Activated T-cell treated with anti-CD3 and anti-CD28 coated beads for 48 hours (primary cell): Measurements from ENCODE around the gene SFTPB.
"Not testable (repeated sequence)": the region's sequence is repeated elsewhere in the genome, so short reads cannot be mapped to it uniquely, and the experiment has no call there.

Experiments used
- DNase-seq: peaks from one replicate; pipeline ENCODE4 v3.0.0-alpha.2; 2020; ENCODE audit warnings: low read depth

The SFTPB gene

DNA sequence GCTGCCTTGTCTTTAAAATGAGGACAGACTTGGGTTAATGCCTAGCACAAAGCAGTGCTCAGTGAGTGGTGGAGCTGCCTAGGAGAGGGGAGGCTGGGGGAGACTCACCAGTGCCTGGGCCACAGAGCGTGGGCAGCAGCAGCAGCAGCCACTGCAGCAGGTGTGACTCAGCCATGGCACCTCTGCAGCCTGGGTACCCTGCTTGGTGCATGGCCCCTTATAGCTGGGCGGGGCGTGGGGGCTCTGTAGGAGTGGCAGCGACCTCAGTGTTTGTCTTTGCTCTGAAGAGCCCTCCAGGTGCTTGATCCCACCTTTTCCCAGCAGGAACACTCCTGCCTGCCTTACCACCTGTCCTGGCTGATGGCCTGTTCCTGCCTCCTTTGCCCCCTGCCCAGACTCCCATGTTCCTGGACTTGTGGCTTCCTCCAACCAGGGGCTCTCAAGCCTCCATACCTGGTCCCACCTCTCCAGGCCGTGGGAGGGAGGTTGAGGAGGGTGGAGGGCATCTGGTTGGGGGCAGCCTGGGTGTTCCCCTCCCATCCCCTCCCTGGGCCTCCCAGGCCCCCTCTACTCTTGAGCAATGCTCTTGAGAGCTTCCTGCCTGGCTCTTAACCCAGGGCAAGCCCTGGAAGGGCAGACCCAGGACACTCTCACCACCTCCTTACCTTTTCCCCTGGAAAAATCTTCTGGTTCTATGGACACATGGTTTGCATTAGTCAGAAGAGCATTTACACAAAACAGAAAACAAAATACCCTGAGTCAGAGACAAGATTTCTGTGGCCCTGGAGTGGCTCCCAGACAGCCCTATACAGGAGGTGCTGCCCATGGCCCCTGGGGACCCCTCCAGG is at the start of gene SFTPB:
Gene SFTPB, minus strand, starts transcription at position 191 of the 848 bp plus-strand sequence. Its CDS starts 16 bp downstream, at position 175.
- DNase-seq = no peak

DNA sequence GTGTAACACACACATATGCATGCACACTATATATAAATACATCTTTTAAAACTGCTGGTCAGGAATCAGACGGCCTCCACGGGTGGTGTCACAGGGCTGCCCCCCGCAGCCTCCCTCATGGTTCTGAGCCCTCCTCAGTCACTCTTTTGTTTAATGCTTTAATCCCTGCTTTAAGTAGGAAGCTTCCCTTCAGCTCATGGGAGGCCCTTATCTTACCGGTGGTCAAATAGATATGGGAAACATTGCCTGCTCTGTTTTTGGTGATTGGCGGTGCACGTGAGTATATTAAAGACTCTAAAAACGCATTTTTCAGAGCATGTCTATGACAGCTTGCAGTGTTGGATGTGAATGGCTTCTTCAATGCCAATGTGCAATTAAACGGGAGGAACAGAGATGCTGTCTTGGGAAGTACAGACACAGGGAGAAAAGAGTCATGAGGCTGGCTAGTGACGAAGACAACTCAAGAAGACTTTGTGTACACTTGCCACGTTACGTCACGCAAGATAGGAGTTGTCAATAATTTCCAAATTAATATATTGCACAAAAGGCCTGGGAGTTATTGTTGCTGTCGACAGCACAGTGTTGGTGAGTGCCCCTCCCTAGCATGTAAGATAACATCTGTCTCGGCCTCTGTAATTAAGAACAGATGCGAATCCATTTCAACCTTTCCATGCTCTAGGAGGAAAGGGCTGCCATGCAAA is 49.5 kb upstream of the SFTPB start:
- no peak for DNase-seq

DNA sequence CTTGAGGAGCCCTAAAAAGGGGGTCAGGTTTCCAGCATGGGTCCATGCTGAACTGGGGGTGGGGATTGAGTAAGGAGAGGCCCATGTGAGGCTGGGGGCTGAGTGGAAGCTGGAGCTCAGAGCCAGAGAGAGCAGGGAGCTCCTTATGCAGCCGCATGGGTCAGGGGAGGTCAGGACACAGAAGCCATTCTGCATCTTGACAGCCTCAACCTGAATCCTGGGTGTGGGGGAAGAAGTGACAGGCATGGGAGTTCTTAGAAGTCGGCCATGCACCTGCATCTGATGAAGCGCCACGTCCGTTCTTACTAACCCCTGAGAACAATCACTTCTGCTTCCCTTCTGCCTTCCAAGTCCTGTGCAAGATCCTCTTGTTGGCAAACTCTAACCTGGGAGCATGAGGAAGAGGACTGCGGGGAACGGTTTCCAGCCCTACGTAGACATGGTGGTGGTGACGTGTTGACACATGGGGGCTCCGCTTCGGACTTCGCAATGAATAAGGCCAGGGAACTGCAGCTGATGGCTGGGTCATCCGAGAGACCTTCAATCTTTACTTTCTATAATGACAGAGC is 48.4 kb upstream of the SFTPB start:
- DNase-seq = no peak

DNA sequence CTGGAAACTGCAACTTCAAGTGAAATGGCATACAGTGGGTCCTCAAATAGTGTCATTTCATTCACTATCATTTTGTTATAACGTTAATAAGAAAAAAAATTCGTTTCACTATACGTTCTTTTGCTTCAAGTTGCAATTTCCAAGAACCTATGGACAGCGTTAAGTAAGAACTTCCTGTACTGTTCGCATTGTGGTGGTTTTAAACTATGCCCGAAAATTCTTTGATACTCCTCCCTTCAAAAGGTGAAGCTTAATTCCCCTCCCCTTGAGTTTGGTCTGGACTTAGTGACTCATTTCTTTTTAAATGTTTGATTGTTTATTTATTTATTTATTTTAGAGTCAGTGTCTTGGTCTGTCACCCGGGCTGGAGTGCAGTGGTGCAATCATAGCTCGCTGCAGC is 46.8 kb upstream of the SFTPB start:
- DNase-seq = no peak

DNA sequence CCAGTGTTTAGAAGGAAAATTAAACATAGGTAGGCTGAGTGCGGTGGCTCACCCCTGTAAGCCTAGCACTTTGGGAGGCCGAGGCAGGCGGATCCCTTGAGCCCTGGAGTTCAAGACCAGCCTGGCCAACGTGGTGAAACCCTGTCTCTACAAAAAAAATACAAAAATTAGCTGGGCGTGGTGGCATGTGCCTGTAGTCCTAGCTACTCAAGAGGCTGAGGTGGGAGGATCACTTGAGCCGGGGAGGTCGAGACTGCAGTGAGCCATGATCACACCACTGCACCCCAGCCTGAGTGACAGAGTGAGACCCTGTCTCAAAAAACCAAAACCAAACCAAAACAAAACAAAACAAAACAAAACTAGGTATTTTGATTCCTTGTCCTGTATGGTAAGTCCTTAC is 46.4 kb upstream of the SFTPB start:
- DNase-seq = not testable (repeated sequence)

DNA sequence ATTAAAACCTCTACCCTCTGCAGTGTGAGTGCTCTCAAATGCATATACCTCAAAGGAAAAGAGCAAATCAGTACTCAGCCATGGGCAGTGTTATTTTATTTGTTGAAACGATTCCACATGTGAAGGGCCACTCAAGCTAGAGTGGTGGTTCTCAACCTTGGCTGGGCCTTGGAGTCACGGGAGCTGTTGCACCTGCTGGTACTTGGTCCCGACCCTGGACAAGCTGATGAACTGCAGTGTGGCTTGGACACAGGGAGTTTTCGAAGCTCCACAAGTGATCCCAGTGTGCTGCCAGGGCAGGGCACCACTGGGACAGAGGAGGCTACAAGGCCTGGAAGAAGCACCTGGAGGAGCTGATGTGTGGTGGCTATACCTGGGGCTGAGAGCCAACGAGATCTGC is 45.8 kb upstream of the SFTPB start:
- no peak for DNase-seq

DNA sequence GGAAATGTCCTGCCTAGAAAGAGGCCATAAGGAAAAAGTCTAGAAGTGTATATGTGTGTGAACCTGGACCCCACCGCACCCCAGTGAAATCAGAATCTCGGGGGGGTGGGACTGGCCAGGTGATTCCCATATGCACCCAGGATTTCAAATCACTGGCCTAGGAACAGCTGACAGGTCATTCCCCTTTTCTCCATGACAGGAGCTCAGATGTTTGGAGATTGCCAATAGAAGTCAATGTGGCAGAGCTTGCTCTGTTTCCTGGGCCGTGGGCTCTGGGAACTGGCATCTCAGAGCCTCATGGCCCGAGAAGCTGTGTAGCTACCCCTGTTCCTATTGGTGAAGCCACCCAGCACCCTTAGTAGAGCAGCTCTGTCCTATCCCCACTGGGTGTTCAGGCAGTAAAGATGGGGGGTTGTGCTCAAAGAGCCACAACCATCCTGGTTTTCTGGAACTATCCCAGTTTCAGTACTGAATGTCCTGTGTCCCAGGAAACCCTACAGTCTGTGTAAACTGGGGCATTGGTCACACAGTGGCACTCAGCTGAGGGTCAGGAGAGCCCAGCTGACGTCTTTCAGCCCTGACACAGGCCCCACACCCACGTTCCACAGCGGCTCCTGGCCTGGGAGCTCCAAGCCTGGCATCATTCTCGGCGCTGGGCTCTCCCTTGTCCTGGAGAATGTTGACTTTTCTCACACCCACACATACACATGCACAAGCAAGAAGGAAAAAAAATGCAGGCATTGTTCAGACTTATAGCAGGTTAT is 45.0 kb upstream of the SFTPB start:
- DNase-seq = no peak

DNA sequence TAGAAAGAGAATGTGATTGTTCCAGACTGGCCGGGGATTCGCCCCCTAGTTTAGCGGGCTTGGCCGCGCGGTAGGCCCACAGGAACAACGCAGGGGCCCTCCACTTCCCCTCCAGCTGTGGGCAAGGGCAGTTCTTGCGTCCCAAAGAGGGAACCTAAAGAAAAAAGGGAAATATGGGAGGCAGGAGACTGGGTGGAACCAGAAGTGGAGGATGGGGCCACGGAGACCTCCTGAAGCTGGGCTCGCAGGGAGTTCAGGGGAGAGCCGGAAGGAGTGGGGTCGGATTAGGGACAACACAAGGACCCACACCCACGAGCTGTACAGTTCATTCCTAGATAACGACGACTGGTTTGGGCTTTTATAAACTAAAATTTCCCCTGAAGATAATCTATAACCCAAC is 44.3 kb upstream of the SFTPB start:
- no peak for DNase-seq

DNA sequence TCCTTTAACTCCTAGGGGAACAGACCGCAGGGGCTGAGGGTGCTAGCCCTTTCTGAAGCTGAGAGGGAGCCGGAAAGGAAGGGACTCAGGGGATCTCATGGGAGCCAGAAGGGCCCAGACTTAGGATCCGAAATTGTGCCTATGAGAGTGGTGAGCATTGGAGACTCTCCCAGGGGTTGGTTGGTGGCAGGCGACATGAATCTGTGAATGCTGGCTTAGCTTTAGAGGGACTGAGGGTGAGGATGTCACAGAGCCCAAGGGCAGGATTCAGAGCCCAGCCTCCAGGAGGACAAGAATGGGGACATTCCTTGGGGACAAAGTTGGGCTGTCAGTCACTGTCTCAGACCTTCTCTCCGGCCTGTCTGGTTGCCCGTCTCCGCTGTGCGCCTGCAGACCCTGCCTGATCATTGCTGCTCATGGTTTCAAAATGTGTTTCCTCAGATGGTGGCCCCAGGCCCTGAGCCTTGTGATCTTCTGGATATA is 43.6 kb upstream of the SFTPB start:
- DNase-seq = no peak

DNA sequence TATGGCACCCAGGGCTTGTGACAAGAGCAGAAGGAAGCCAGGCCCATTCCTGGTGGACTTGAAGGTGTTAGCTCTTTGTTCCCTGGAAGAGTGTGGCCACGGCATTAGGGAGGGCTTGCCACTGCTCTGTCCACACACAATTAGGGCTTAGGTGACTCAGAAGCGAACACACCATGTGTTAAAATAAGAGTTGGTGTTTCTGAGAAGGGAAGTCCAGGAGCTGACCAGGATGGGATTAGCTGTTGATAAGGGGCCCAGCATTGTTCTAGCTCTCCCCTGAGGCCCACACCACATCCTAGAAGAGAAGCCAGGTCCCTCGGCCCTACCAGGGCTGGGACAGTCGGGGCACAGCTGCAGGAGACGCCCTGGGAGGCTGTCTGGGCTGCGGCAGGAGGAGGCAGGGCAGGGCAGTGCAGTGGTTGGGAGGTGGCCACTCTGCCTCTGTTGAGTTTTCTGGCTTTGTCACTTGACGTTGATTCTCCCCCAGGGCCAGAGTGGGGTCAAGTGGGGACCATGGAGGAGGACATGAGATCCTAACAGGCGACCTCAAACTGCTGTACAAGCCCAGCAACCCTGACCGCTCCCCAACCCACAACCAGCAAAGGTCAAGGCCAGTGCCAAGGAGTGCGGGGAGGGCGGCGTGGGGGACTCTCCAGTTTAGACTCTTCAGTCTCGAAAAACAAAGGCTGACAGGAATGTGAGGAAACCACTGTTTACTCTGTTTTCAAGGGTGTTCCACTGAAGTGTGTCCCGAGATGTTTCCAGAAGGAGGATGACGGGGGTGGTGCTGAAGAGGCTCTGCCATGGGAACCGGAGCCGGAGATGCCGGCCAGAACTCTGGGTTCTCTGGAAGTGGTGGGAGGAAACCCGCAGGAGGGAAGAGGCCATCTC is 42.9 kb upstream of the SFTPB start:
- DNase-seq = no peak

DNA sequence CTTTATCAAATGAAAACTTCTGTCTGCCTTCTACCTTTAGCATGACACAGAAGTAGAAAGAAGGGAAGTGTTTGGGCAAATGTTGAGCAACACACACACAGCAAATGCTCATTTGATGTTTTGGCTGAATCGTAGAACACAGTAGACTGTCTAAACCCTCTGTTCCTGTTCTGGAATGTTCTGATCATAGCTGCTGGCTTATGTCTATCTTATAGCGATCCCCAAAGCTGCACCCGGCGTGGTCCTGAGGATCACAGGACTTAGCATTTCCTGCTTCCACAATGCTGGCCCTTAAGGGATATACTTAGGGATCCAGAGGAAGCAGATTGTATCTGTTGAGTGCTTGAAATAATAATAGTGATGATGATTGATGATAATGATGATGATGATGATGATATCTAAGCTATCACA is 41.4 kb upstream of the SFTPB start:
- no peak for DNase-seq

DNA sequence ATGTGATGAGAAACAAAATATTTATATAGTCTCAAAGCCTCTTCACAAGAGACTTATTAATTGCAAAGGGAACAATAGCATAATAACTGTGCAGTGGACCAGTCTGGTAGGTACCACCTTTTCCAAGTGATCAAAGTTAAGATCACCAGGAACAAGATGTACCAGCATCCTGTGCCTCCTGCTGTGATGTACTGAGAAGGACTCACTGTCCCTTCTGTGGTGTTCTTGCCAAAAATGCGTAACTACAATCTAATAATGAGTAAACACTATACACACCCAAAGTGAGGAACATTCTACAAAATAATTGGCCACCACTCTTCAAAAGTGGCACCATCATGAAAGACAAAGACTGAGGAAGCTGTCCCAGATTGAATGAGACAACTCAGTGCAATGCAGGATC is 40.6 kb upstream of the SFTPB start:
- DNase-seq = no peak

DNA sequence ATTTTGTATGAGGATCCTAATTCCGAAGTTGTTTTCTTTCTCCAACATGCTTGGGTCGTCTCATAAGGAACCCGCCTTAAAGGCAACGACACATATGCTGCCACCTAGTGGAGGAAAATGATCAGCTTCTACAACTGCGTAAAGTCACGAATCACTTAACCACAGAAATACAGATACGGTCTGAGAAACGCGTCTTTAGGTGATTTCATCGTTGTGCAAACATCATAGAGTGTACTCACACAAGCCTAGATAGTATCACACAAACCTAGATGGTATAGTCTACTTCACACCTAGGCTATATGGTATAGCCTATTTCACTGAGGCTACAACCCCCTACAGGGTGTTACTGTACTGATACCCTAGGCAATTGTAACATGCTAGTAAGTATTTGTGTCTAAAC is 39.3 kb upstream of the SFTPB start:
- peak; percentile 25 for DNase-seq

DNA sequence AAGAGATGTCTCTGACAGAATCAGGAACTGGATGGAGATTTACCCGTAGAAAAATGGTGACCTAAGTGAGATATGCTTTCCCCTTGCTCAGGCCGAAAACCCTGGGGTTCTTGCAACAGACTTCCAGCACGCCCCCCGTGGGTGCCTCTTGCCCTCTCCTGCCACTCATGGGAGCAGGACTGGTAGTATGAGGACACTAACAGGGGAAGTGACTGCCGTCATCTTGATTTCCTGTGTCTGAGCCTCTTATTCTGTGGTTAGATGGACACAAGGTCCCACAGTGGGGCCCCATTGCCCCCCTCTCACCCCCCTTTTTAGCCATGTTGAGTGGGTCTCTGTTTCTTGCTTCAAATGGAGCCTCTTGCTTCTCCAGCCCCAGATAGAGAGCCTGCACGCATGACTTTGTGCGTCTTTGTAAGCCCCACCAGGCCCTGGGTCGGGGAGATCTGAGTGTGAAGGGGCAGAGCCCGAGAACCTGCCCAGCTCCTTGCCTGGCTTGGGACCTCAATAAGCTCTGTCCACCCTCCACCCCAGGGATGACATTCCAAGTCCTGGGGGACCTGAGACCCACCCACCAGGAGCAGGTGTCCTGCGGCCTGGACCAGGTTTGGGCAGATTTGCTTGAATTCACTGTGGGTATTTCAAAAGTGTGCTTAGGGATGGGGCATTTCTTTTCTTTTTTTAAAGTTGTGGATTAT is 38.7 kb upstream of the SFTPB start:
- DNase-seq = no peak

DNA sequence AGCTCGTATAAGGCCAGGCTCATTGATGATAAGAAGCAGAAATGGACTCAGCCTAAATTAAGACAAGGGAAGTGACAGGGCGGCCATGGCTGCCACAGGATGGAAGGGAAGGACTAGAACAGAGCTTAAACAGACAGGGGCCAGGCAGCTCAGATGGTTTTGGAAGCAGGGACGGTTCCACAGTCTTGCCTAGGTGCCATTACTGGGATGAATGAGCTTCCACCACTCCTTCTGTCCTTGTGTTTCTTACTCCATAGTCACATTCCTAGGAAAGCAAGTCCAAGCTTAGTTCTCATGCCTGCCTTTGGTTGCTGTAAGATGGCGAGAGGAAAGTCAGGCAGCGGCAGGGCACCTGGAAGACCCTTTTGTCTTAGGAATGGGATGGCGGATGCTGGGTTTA is 38.1 kb upstream of the SFTPB start:
- DNase-seq = no peak

DNA sequence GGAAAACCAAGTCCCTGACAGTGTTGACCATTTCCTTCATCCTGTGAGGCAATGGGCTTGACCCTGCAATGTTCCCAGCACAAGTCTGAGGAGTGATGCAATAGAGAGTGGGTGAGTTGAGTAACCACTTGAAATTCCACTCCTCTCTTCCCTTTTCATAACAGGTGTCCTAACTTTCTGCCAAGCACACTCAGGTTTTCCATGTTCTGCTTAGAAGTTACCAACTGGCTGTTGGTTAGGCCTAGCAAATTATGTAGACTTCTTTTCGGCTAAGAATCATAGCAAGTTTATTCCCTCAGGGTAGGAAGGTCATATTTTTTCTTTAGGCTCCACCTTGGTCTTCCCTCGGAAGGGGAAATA is 37.7 kb upstream of the SFTPB start:
- no peak for DNase-seq

DNA sequence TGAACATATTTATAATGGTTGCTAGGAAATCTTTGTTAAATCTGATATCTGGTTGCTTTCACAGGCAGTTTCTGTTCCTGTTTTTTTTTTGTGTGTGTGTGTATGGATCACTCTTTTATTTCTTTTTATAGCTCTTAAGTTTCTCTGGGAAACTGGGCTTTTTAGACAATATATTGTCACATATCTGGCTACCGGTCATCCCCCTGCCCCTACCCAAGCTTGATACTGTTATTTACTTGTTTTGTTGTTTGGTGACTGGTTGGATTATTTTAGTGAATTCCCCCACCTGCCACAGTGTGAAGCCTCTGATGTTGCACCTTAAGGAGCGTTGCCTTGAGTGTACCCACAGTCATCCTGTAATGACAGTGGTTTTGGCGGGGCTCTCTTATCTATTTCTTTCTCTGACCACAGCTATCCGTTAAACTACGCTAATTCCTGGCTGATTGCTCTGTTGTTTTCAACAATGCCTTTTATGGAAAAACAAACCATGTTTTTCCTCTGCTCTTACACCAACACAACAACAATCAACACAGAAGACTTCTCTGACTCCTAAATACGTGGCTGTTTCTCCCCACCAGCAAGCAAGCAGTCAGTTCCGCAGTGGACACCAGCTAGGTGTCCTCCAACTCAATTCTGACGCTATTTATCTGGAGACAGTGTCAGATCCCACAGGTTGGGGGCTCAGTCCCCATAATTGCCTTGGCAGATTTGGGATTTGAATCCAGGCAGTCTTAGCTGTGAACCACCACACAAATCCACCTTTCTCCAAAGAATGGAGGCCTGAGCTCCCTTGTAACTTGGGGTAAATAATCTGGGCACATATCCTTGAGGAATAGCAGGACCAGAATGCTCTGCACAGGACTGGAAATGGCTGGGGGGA is 37.0 kb upstream of the SFTPB start:
- no peak for DNase-seq

DNA sequence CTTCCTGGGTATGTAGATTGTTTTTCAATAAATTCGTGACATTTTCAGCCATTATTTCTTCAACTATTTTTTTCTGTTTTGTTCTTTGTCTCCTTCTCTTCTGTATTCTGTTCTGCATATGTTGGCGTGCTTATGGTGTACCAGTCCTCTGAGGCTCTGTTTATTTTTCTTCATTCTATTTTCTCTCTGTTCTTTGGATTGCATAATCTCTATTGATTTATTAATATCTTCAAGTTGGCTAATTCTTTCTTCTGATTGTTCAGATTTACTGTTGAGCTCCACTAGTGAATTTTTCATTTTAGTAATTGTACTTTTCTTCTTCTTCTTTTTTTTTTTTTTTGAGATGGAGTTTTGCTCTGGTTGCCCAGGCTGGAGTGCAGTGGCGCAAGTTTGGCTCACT is 36.0 kb upstream of the SFTPB start:
- no peak for DNase-seq

DNA sequence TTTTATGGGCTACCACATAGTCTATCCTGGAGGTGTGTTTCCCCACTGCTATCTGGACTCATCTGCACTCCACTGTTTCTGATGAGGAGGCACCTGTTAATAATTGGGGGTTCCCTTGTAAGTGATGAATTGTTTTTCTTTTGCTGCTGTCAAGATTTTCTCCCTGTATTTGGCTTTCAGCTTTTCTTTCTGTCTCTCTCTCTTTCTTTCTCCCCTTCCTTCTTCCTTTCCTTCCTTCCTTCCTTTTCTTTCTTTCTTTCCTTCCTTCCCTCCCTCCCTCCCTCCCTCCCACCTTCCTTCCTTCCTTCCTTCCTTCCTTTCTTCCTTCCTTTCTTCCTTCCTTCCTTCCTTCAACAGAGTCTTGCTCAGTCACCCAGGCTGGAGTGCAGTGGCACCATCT is 35.3 kb upstream of the SFTPB start:
- no peak for DNase-seq

DNA sequence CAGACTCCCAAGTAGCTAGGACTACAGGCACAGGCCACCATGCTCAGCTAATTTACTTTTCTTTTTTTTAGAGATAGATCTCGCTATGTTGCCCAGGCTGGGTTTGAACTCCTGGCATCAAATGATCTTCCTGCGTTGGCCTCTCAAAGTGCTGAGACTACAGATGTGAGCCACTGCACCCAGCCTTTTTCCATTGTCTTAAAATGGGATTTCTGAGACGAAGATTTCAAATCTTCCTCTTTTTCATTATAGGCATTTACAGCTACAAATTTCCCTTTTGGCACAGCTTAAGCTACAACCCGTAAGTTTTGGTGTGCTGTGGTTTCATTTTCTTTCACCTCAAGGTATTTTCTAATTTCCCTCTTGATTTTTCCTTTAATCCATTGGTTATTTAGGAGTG is 34.8 kb upstream of the SFTPB start:
- DNase-seq = no peak
